ENCODE data around the gene SP7.
"Not testable (repeated sequence)": the region's sequence is repeated elsewhere in the genome, so short reads cannot be mapped to it uniquely, and the experiment has no call there.

Gene SP7

GRCh38 chr12:53336181-53336681, at the start of gene SP7:
Gene SP7, minus strand, starts transcription at chr12:53336354. Its CDS starts 708 bp downstream, at chr12:53335646.
- DNase-seq = peak; percentile 42

GRCh38 chr12:53383258-53383657, 47.1 kb upstream of the SP7 start:
- DNase-seq = no peak

- no peak for DNase-seq
These were observed 45.8 kb upstream of the SP7 start for GRCh38 chr12:53381731-53382630.

GRCh38 chr12:53380794-53381730, 44.9 kb upstream of the SP7 start:
- peak; percentile 68 for DNase-seq

GRCh38 chr12:53380104-53380793, 44.1 kb upstream of the SP7 start, which contains the start of gene SP1:
Gene SP1, plus strand, starts transcription at chr12:53380176. Its CDS starts 116 bp downstream, at chr12:53380292.
- DNase-seq = no peak

- DNase-seq = peak; percentile 98
These were observed 43.4 kb upstream of the SP7 start for GRCh38 chr12:53379389-53380103.

GRCh38 chr12:53378724-53379388, 42.7 kb upstream of the SP7 start:
- no peak for DNase-seq

- no peak for DNase-seq
These were observed 42.1 kb upstream of the SP7 start for GRCh38 chr12:53378222-53378621.

GRCh38 chr12:53376747-53377146, 40.6 kb upstream of the SP7 start:
- DNase-seq = no peak

GRCh38 chr12:53374277-53374676, 38.1 kb upstream of the SP7 start:
- not testable (repeated sequence) for DNase-seq

- DNase-seq = not testable (repeated sequence)
These were observed 37.5 kb upstream of the SP7 start for GRCh38 chr12:53373554-53374133.

- DNase-seq = no peak
These were observed 29.2 kb upstream of the SP7 start for GRCh38 chr12:53365245-53365904.

- DNase-seq = not testable (repeated sequence)
These were observed 25.5 kb upstream of the SP7 start for GRCh38 chr12:53361638-53362037.

- DNase-seq = no peak
These were observed 22.8 kb upstream of the SP7 start for GRCh38 chr12:53358836-53359419.

- no peak for DNase-seq
These were observed 19.0 kb upstream of the SP7 start for GRCh38 chr12:53355121-53355520.

GRCh38 chr12:53353257-53353655, 17.1 kb upstream of the SP7 start:
- no peak for DNase-seq

- DNase-seq = peak; percentile 88
These were observed 16.4 kb upstream of the SP7 start for GRCh38 chr12:53352331-53353256.

- DNase-seq = no peak
These were observed 11.8 kb upstream of the SP7 start for GRCh38 chr12:53347905-53348304.

- DNase-seq = no peak
These were observed 10.3 kb upstream of the SP7 start for GRCh38 chr12:53346491-53346890.

Measured in retina (tissue), 1 donor.